HEK293 (cell line): ENCODE measurements around the gene GNPDA2.

ENCODE experiments used
- KLF17 ChIP-seq: fragments of 450-650 bp; formaldehyde crosslinking; IDR thresholded peaks from 2 replicates; pipeline ENCODE4 v1.5.1; 2016; ENCODE audit warnings: missing biosample characterization, missing genetic modification characterization
- SETDB1 ChIP-seq: IDR thresholded peaks from one replicate; pipeline ENCODE4 v1.6.1; 2017; ENCODE audit warnings: mild to moderate bottlenecking, low read length, moderate library complexity, mixed read lengths; ENCODE audit not compliant: insufficient read length
- YY1 ChIP-seq: fragments of 450-650 bp; formaldehyde crosslinking; IDR thresholded peaks from 2 replicates; pipeline ENCODE4 v1.5.1; 2018; ENCODE audit warnings: missing biosample characterization, missing genetic modification characterization
- ZEB2 ChIP-seq: fragments of 450-650 bp; formaldehyde crosslinking; IDR thresholded peaks from 2 replicates; pipeline ENCODE4 v1.5.1; 2016; ENCODE audit warnings: missing biosample characterization, missing genetic modification characterization
- ZNF274 ChIP-seq, 2 experiments: fragments of 200-500 bp in 1 of 2; fragments of 450-650 bp in 1 of 2; sonication (Bioruptor generic) in 1 of 2; formaldehyde crosslinking in 1 of 2; IDR thresholded peaks; 2 replicates each; pipeline versions ENCODE4 v1.5.1 to v1.6.1; 2014 to 2016; ENCODE audit warnings: borderline replicate concordance in 1 of 2, inconsistent platforms in 1 of 2, low read length in 1 of 2, missing biosample characterization in 1 of 2, missing genetic modification characterization in 1 of 2
- ZNF555 ChIP-seq: fragments of 450-650 bp; formaldehyde crosslinking; conservative IDR thresholded peaks from 2 replicates; pipeline ENCODE4 v1.5.1; 2017; ENCODE audit warnings: missing biosample characterization, mild to moderate bottlenecking, missing genetic modification characterization, inconsistent platforms
- ZNF585B ChIP-seq: fragments of 450-650 bp; formaldehyde crosslinking; IDR thresholded peaks from 2 replicates; pipeline ENCODE4 v1.5.1; 2016; ENCODE audit warnings: missing biosample characterization, missing genetic modification characterization
- TF ChIP-seq, protein P1 (sequence below): fragments of 450-650 bp; formaldehyde crosslinking; IDR thresholded peaks from 2 replicates; pipeline ENCODE4 v1.5.1; 2016; ENCODE audit warnings: missing biosample characterization, missing genetic modification characterization
- TF ChIP-seq, protein P2 (sequence below): fragments of 450-650 bp; formaldehyde crosslinking; IDR thresholded peaks from 2 replicates; pipeline ENCODE4 v1.5.1; 2016; ENCODE audit warnings: missing biosample characterization, missing genetic modification characterization
- TF ChIP-seq, protein P3 (sequence below): fragments of 450-650 bp; formaldehyde crosslinking; IDR thresholded peaks from 2 replicates; pipeline ENCODE4 v1.5.0; 2017; ENCODE audit warnings: missing biosample characterization, missing genetic modification characterization, borderline replicate concordance

DNA sequence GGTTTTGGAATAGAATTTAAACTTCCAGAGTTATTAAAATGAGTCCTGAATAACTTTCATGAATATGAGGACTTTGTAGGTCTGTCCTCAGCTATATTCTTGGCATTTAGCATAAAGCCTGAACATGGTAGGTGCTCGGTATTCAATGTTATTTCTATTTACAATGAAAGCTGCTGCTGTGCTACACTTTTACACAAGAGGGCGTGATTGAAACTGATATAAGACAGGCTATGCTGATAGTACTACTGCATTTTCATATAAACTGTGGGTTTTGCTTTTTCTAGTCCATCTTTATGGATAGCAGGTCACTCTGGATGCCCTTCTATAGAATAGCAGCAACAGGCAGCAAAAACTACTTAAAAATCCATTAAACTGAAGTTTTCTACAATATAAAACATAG is 12.3 kb upstream of the GNPDA2 start:
- TF ChIP-seq SETDB1 (no peak), ZNF555 (tag by site-specific recombination) (no peak), ZEB2 (tag by site-specific recombination) (no peak), ZNF585B (tag by site-specific recombination) (no peak), YY1 (no peak), KLF17 (tag by site-specific recombination) (no peak), ZNF274 (IDR thresholded peaks at IDR 0.05; ENCODE audit: low read length) (no peak), ZNF274 (tag by site-specific recombination; IDR thresholded peaks at IDR 0.05; ENCODE audit: borderline replicate concordance) (no peak)
- TF ChIP-seq, protein P1, sequence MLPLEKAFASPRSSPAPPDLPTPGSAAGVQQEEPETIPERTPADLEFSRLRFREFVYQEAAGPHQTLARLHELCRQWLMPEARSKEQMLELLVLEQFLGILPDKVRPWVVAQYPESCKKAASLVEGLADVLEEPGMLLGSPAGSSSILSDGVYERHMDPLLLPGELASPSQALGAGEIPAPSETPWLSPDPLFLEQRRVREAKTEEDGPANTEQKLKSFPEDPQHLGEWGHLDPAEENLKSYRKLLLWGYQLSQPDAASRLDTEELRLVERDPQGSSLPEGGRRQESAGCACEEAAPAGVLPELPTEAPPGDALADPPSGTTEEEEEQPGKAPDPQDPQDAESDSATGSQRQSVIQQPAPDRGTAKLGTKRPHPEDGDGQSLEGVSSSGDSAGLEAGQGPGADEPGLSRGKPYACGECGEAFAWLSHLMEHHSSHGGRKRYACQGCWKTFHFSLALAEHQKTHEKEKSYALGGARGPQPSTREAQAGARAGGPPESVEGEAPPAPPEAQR (tag by site-specific recombination): no peak
- TF ChIP-seq, protein P2, sequence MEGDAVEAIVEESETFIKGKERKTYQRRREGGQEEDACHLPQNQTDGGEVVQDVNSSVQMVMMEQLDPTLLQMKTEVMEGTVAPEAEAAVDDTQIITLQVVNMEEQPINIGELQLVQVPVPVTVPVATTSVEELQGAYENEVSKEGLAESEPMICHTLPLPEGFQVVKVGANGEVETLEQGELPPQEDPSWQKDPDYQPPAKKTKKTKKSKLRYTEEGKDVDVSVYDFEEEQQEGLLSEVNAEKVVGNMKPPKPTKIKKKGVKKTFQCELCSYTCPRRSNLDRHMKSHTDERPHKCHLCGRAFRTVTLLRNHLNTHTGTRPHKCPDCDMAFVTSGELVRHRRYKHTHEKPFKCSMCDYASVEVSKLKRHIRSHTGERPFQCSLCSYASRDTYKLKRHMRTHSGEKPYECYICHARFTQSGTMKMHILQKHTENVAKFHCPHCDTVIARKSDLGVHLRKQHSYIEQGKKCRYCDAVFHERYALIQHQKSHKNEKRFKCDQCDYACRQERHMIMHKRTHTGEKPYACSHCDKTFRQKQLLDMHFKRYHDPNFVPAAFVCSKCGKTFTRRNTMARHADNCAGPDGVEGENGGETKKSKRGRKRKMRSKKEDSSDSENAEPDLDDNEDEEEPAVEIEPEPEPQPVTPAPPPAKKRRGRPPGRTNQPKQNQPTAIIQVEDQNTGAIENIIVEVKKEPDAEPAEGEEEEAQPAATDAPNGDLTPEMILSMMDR (tag by site-specific recombination): no peak
- TF ChIP-seq, protein P3, sequence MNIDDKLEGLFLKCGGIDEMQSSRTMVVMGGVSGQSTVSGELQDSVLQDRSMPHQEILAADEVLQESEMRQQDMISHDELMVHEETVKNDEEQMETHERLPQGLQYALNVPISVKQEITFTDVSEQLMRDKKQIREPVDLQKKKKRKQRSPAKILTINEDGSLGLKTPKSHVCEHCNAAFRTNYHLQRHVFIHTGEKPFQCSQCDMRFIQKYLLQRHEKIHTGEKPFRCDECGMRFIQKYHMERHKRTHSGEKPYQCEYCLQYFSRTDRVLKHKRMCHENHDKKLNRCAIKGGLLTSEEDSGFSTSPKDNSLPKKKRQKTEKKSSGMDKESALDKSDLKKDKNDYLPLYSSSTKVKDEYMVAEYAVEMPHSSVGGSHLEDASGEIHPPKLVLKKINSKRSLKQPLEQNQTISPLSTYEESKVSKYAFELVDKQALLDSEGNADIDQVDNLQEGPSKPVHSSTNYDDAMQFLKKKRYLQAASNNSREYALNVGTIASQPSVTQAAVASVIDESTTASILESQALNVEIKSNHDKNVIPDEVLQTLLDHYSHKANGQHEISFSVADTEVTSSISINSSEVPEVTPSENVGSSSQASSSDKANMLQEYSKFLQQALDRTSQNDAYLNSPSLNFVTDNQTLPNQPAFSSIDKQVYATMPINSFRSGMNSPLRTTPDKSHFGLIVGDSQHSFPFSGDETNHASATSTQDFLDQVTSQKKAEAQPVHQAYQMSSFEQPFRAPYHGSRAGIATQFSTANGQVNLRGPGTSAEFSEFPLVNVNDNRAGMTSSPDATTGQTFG (tag by site-specific recombination): no peak
